Cortex of kidney (tissue), 1 donor: ENCODE measurements around the gene PEX14.

Experiments
- DNase-seq: peaks from one replicate; lab custom pipeline; 2025; lab: John Stamatoyannopoulos, UW

The PEX14 gene

GRCh38 chr1:10544239-10544638, 69.5 kb downstream of the PEX14 start:
- DNase-seq = no peak

GRCh38 chr1:10546896-10547295, 72.1 kb downstream of the PEX14 start:
- no peak for DNase-seq

- DNase-seq = no peak
These were observed 75.3 kb downstream of the PEX14 start for GRCh38 chr1:10549904-10550664.

- no peak for DNase-seq
These were observed 78.4 kb downstream of the PEX14 start for GRCh38 chr1:10553118-10553517.

- no peak for DNase-seq
These were observed 81.1 kb downstream of the PEX14 start for GRCh38 chr1:10555635-10556429.

GRCh38 chr1:10556430-10557005, 81.8 kb downstream of the PEX14 start:
- DNase-seq = no peak

- DNase-seq = no peak
These were observed 83.0 kb downstream of the PEX14 start for GRCh38 chr1:10557714-10558113.

GRCh38 chr1:10559386-10559785, 84.6 kb downstream of the PEX14 start:
- DNase-seq = no peak

- DNase-seq = no peak
These were observed 86.7 kb downstream of the PEX14 start for GRCh38 chr1:10561497-10561896.

- DNase-seq = no peak
These were observed 87.2 kb downstream of the PEX14 start for GRCh38 chr1:10561955-10562354.

- DNase-seq = no peak
These were observed 89.3 kb downstream of the PEX14 start for GRCh38 chr1:10564063-10564462.

- no peak for DNase-seq
These were observed 94.8 kb downstream of the PEX14 start for GRCh38 chr1:10569531-10569930.

GRCh38 chr1:10575616-10576015, 100.9 kb downstream of the PEX14 start:
- no peak for DNase-seq

- DNase-seq = no peak
These were observed 103.3 kb downstream of the PEX14 start for GRCh38 chr1:10578070-10578469.

- DNase-seq = no peak
These were observed 108.9 kb downstream of the PEX14 start for GRCh38 chr1:10583641-10584040.

GRCh38 chr1:10585242-10585641, 110.5 kb downstream of the PEX14 start:
- DNase-seq = no peak

GRCh38 chr1:10586125-10586524, 111.4 kb downstream of the PEX14 start:
- DNase-seq = no peak

GRCh38 chr1:10588640-10589039, 113.9 kb downstream of the PEX14 start:
- DNase-seq = no peak

- no peak for DNase-seq
These were observed 114.3 kb downstream of the PEX14 start for GRCh38 chr1:10589074-10589473.

- no peak for DNase-seq
These were observed 116.3 kb downstream of the PEX14 start for GRCh38 chr1:10591010-10591409.

GRCh38 chr1:10592373-10592772, 117.6 kb downstream of the PEX14 start:
- no peak for DNase-seq

GRCh38 chr1:10593750-10594149, 119.0 kb downstream of the PEX14 start:
- no peak for DNase-seq

- DNase-seq = no peak
These were observed 120.0 kb downstream of the PEX14 start for GRCh38 chr1:10594595-10595223.
